Activated CD4-positive, alpha-beta T cell treated with anti-CD3 and anti-CD28 coated beads, Interleukin-2, Interleukin-4, amounts not matched to agents 100 ng/mL and 50 ng/mL, durations not matched to agents 16 hours and 8 hours (primary cell): ENCODE results near the gene PNPLA2.

Experiments
- DNase-seq: peaks from one replicate; pipeline ENCODE4 v3.0.0-alpha.2; 2020; ENCODE audit warnings: low spot score

The PNPLA2 gene

DNA sequence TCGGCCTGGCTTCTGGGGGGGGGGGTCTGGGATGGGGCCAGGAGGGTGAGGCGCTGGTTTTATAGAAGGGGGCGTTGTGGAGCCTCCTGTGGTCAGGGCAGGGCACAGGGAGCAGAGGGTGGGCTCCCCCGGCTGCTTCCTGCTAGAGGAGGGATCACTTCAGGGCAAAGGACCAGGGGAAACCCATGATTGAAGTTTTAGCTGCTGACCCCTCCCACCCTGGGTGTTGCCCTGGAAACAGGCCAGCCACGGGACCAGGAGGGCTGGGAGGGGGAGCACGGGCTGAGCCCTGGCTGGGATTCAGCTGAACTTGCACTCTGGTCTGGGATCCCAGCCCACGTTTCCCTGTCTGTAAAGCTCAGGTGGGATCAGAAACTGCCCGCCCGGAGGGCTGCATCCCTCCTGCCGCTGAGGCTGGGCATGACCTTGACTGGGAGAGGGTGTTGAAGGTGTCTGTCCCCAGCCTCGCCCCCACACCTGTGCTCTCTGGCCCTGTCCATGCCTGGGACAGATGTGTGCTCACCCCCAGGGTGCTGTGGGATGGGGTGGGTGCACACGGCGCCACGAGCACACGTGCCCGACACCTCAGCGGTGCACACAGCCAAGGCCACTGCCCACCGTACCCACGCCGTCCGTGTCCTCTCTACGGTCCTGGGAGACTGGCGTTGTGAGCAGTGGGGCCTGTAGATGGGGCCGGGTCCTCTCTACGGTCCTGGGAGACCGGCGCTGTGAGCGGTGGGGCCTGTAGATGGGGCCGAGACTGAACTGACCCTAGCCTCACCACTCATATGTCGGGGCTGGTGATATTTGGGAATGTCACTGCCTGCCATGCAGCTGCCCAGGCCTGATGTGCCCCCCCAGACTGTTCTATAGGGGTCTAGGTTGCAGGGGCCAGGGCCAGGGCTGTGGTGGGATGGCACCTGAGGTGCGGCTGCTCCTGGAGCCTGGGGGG lies 26.3 kb downstream of the PNPLA2 start:
- DNase-seq = no peak

DNA sequence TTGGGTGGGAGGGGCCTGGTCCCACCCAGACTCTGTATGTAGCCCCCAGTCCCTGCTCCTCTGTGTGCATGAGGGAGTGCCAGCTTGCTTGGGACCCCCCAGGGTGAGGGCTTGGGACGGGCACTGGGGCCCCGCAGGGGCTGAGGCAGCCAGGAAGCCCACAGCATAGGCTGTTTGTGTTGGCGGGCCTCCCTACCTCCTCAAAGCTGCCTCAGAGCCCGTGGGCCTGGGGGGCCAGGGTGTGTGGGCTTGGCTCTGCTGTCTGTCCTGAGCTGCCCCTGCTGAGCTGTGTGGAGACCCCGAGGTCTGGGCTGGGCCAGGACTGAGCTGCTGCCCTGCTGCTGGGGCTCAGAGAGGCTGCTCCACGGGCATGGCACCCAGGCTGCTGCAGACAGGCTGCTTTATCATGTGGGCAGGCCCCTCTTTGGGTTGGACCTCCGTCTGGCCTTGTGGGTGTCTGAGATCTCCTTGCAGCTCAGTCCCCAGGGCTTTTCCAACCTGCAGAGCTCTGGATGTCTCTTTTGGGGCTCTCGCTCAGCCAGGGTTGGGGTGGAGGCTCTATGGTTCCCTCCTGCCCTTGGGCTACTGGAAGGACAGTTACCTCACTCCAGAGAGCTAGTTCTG lies 27.3 kb downstream of the PNPLA2 start:
- DNase-seq = no peak

DNA sequence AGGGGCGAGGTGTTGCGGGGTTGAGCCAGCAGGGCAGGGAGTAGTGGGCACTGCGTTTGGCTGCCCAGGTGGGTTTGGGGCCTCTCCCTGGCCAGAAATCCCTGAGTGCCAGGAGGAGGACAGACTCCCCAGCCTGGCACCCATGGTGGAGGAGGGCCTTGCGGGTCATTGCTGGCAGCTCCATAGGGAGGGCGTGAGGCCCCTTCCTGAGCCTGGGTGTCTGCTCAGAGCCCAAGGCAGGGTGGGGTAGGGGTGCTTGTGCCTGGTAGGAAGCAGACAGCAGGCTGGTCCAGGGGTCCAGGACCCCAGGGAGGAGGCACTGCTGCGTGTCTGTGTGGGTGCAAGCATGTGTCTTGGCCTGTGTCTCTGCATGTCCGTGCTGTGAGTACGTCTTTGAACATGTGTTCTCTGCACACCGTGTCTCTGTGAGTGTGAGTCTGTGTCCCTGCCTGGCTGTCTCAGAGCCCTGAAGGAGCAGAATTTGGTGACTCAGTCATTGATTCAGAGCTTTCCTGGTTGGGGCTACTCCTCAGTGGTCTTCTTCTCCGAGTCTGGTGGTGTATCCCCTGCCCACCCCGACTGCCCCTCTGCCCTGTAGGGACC lies 27.9 kb downstream of the PNPLA2 start:
- no peak for DNase-seq

DNA sequence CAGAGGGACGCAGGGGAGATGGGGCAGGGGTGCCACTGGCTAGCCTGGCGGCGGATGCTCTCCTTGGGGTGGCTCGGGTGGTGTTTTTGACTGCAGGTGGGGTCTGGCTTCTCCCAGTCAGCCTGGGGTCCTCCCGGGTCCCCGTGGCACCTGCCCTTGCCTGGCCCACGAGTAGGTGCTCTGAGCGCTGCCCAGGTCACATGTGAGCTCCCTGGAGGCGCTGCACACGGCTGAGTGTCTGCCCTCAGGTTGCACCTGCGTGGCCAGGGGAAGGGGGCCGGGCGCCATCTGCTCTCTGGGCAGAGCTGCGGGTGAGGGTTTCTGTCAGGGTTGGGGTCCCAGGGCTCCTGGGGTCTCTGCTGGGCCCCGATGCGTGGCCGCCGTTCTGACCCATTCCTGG lies 29.2 kb downstream of the PNPLA2 start:
- DNase-seq = no peak

DNA sequence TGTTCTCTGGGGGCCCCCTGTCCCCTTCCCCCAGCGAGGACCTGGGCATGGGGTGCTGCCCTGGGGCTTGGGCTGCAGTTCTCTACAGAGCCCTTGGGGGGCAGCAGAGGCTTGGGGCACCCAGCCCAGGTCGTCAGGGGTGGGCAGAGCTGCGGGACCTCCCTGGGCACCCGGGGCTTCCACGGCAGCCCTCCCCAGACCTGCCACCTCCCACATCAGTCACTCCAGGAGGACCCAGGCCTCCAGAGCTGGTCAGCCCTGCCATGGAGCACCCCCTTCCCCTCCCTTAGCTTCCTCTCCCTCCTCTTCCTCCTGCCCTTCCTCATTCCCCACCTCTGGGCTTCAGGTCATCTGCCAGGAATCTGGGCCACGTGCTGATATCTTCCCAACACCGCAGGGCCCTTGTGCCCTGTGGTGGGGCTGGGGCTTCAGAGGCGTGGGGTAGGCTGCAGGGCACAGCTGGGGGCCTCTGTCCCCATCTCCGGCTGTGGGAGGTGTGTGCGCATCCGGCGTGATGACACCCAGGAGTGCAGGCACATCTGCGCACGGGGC lies 29.7 kb downstream of the PNPLA2 start:
- peak; percentile 71 for DNase-seq

DNA sequence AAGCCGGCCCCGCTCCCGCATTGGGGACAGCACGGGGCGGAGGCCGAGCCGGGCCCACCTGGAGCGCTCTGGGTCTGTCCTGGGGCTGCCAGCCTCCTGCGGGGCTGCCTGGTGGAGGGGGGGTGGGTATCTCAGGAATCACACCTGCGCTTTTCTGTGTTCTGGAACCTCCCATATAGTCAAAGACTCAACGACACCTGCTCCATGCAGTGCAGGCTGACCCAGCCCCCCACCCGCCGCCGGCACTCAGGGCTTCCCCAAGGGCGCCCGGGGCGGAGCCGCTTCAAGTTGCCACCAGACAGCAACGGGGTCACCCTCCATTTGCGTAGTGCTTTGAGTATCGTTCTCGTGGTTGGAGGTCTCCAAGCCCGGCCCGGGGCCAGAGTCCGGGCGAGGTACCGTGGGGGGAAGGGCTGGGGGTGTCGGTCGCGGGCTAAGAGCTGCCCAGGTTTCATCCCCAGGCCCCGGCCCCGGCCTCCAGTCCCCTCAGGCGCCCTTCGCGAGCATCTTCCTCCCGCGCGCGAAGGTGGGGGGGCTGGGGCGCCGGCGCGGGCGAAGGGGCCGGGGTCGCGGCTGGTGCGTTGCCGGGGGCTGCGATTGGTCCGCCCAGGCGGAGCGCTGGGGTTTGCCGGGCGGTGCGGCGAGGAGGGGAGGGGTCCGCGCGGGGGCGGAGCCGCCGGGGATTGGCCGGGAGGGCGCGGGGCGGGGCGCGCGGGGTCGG lies 30.6 kb downstream of the PNPLA2 start:
- DNase-seq = no peak

DNA sequence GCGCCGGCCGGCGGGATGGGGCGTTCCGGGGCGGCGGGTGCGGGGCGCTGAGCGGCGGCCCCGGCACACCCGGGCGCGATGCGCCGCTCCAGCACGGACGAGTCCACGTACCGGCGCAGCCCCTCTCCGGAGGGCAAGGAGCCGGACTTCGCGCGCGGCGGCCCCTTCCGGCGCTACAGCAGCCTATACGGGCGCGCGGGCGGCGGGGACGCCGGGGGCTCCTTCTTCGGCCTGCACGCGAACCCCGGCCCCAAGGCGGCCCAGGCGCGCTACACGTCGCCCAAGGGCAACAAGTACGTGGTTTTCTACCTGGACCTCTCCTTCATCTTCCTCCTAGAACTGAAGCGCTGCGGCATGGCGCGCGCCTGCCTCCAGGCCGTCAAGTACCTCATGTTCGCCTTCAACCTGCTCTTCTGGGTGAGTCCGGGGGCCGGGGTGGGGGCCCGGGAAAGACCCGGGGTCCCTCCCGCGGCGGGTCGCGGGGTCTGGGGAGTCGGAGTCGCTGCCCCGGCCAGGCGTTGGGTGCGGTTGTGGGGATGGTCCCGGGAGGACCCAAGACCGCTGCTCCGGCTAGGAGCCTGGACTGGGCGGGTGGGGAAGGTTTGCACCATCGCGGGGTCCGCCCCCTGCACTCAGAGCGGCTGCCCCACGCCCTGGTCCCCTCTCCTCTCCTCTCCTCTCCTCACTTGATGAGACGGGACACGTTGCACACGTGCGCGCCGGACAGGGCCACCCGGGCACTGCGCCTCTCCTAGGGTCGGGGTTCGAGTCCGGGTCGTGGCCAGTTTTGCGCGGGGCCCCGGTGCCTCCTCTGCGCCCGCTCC lies 31.4 kb downstream of the PNPLA2 start:
- DNase-seq = no peak

DNA sequence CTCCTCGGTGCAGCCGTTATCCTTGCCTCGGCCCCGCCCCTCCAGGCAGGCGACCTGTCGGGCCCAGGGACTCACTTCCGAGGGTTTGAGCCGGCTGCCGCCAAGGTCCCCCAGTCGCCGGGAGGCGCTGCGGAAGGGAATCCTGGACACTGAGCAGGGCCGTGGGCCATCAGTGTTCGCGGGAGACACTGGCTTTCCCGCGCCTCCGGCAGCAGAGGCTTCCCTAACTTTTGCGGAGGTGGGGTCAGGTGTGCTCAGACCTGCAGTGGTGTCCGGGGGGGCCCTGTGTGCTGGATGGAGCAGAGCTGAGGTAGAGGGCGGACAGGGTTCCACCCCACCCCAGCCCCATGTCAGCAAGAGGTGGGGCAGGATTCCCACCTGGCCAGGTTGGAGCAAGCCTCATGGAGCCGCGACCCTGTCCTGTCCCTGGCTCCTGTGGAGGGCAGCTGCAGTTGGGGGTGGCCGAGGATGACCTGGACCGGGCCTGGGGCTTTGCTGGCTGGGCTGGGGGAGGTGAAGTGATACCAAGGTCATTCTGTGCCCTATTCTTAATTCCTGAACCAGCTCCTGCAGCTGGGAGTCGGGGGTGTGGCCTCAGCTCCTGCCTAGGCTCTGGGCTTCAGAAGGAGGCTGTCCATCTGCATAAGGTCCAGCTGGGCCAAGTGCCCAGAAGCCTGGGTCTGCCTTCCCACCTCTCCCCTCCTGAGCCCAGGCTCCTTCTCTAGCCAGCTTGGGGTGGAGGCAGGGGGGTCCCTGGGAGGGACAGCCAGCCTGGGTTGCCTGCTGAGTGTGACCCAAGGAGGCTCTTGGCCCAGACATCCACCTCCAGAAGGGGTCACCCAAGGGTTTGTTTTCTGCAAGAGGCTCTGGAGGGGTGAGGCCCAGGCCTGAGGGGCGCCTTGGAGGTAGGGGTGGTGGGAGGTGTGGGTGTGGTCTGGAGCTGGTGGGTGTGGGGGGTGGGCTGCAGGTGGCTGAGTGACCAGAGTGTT lies 32.4 kb downstream of the PNPLA2 start:
- DNase-seq = peak; percentile 22

DNA sequence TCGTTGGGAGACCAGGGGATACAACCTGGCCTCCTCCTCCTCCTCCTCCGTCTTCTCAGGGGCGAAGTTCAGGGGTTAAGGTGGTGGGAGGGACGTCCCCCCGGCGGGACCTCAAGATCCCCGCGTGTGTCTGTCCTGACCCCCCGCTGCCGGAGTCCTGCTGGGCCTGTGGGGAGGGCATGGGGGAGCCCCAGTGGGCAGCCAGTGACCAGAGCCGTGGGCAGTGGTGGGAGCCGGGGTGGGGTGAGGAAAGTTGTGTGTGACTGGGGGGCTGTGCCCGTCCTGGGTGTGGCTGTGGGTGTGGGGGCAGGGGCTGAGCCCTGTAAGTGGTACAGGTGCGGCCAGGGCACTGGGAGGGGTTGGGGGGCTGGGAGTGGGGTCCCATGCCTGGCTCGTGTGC lies 34.0 kb downstream of the PNPLA2 start:
- DNase-seq = no peak

DNA sequence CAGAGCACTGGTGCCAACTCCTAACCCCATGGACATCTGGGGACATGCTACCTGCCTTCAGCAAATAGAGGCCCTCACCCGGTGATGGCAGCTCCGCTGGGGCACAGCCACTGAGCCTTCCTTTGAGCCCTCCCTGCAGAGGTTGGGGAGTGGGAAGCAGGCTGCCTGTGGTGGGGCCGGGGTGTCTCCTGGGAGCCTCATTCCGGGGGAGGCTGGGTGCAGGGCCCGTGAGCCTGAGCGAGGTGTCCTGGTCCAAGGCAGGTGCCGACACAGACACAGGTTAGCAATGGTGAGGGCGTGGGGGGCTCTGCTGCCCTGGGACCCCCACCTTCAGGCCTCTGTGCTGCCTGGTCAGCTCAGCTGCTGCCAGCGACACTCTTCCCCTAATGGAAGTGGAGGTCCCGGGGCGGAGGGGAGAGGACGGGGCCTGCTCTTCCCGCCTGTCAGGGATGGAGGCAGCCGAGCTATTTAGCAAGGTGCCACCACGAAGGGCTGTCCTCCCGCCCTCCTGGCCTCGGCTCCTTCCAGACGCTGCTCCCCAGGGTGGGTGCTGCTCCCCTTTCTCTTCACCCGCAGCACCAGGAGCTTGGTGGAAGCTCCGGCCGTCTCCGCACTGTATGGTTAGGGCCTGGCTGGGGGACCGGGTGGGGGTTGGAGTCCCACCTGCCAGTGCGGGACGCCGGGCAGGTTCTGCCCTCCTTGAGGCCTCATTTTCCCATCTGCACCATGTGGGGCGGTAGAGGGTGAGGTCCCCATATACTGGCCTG lies 35.2 kb downstream of the PNPLA2 start:
- no peak for DNase-seq

DNA sequence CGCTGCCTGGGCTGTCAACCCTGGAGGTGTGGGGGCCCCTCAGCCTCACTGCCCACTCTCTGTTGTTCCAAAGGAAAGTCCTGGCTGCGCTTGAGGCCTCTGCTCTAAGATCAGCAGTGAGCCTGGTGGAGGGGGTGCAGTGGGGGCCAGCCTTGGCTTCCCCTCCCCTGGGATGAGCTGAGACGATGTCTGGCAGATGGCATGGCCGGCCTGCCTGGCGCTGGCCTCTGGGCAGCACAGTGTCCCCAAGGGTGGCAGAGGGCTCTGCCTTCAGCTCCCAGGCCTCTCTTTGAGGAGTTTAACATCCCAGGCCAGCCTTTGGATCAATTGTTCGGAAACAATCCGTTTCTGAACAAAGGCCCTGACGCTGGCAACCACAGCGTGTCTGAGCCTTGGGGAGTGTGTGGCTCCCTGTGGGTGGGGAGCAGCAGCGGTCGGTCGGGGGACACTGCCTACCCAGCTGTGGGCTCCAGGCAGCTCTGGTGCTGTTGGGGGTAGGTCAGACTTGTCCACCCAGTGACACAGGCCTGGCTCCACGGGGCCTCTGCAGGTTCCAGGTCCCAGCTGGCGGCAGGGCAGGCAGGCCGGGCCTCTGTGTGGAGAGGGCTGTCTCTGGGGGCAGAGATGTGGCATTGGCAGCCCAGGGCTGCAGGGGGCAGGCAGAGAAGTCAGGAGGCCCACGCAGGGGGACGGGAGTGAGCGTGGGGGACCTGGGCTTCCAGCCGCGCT lies 36.1 kb downstream of the PNPLA2 start:
- DNase-seq = no peak

DNA sequence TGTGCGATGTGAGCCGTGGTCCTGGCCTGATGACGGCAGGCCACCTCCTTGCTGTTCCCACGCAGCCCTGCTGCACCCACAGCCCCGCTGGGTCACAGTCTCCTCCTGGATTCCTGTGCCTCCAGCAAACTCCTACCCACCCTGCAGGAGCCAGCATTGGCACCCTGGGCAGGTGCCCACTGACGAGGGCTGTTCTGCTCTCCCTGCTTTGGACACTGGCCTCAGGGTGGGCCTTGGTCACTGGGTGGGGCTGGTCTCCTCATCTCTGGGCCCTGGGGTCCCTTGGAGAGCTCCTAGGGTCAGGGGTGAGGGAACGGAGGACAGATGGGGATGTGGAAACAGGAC lies 36.6 kb downstream of the PNPLA2 start:
- no peak for DNase-seq

DNA sequence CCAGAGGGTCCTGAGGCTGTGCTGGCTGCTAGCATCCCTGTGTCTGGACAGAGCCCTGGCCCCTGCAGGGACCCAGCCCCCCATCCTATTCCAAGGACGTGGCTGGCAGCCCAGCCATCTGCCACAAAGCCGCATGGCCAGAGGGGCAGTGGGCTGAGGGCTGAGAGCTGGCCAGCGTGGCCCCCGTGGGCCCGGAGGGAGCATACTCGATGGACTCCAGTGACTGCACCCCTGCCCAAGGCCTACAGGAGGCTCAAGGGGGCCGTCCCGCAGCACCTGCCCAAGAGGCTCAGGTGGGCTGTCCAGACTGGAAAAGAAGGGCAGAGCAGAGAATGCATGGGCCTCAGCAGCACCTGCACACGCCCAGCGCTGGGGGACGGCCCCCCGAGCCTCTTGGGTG lies 37.1 kb downstream of the PNPLA2 start:
- no peak for DNase-seq

DNA sequence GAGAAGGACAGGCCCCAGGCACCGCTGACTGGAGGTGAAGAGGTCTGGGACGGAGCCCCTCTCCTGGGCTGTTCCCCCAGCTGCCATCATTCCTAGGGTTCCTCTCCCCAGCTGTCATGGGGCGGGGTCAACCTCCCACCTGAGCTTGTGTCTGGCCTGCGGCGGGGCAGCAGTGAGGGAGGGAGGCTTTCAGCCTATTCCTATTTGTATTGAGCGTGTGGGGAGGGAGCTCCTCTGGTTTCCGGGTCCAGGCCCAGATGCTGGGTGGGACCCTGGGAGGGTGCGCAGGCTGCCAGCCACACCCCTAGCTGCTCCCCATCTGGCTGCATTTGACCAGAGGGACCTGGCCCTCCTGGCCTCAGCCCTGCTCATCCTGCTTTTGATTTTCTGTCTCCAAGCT lies 37.7 kb downstream of the PNPLA2 start:
- no peak for DNase-seq

DNA sequence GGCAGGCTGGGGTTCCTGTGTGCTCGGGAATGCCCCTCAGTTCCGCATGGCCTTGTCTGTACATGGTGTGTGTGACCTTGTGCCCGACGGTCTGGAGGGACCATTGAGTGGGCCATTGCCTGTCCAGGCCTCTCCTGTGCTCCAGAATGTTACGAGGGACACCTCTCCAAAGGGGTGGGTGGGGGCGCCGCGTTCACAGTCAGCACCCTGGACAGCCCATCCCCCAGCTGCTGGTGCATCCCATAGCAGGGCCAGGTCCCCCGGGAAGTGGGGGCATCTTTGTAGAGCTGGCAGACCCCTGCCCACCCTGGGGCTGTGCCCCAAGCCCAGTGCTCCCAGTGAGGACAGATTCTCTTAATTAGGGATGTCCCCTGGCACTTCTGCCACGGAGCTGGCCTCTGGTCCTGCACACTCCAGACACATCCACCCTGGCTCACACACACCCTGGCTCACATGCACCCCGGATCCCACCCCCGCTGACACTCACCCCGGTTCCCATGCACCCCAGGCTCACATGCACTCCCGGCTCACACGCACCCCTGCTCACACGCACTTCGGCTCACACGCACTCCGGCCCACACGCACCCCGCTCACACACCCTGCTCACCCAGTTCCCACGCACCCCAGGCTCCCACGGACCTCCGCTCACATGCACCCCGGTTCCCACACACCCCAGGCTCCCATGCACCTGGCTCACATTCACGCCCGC lies 39.5 kb downstream of the PNPLA2 start:
- no peak for DNase-seq

DNA sequence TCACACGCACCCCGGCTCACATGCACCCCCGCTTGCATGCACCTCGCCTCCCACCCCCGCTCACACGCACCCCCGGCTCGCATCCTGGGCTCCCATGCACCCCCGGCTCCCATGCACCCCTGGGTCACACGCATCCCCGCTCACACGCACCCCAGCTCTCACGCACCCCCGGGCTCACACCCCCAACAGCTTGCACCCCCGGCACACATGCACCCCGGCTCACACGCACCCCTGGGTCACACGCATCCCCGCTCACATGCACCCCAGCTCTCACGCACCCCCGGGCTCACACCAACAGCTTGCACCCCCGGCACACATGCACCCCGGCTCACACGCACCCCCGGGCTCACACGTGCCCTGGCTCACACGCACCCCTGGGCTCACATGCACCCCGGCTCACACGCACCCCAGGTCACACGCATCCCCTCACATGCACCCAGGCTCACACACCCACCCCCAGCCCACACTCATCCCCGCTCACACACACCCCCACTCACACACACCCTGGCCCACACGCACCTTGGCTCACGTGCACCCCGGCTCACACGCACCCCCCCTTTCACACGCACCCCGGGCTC lies 40.1 kb downstream of the PNPLA2 start:
- DNase-seq = no peak

DNA sequence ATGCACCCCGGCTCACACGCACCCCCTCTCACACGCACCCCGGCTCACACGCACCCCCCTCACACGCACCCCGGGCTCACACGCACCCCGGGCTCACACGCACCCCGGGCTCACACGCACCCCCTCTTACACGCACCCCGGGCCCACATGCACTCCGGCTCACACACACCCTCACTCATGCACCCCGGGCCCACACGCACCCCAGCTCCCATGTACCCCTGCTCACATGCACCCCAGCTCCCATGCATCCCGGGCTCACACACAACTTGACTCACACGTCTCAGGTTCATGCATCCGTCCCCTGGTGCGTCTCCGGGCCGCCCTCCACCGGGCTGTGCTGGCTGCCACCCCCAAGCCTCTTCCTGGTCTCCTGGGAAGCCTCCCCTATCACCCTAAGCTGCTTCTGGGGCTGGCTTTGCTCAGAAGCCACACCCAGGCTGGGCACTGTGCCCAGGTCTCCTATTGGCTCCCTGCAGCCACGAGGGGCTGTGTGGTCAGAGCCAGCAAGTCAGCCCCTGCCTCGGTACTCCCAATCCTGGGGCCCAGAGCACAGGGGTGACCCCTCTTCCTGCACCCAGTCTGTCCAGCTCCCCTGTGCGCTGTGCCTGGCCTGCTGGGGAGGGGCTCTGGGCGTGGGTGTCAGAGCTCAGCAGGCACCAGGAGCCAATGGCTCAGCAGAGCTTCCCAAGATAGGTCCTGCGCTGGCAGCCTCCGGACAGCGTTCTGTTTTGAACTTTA lies 40.8 kb downstream of the PNPLA2 start:
- no peak for DNase-seq
